ENCODE results near the gene DLX5. TPM values are rescaled to one million over a fixed set of nuclear protein-coding genes. Genes with fewer than 3 reads are reported as not detected.

DLX5 gene
- polyA plus RNA-seq, 1 donor (not counting 4 experiments of a cell fraction or from before 2014, with no cell fraction given): 0.67 TPM

DNA sequence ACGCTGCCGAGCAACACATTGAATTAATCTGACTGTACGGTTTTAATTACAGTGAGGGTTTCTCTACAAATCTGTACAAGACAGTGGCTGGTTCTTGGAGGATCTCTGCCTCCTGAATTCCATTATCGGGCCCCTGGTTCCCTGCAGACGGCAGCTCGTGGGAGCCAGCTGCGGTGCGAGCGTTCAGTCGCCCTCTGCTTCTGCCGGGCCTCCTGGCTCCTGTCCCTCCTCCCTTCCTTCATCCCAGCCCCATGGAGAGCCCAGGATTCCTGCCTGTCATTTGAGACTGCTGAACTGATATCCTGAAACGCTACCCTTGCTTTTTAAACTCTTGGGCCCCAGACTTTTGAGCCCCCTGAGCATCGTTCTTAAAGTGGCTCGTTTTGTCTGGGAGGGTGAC is 25.9 kb downstream of the DLX5 start:
- Histone ChIP-seq H3K9me1 (ENCODE audit: control insufficient read depth, extremely low read depth, insufficient read depth, low read length) (no peaks in the 10 kb centered on the region), H3K4me3 (ENCODE audit: control insufficient read depth in 2 of 3, extremely low read depth in 1 of 3, insufficient read depth in 2 of 3, low read depth in 1 of 3, low read length in 3 of 3) (no peak overlapping the region), H3K27me3 (ENCODE audit: control insufficient read depth, extremely low read depth, insufficient read depth, low read length) (peaks cover 96% of the 10 kb centered on the region), H2AFZ (ENCODE audit: control insufficient read depth, low read length) (no peak overlapping the region), H3K4me2 (ENCODE audit: control insufficient read depth, extremely low read depth, insufficient read depth, low read depth, low read length) (no peak overlapping the region), H3K9ac (ENCODE audit: control insufficient read depth, extremely low read depth, insufficient read depth, low read length) (no peak overlapping the region), H3K4me1 (ENCODE audit: control insufficient read depth, extremely low read depth, insufficient read depth, low read length) (no peaks in the 10 kb centered on the region), H4K20me1 (ENCODE audit: control insufficient read depth, extremely low read depth, insufficient read depth, low read length) (no peaks in the 10 kb centered on the region), H3K79me2 (ENCODE audit: control insufficient read depth, insufficient read depth, low read length) (no peaks in the 10 kb centered on the region), H3K9me3 (ENCODE audit: control insufficient read depth, low read depth, low read length) (no peaks in the 10 kb centered on the region), H3K36me3 (ENCODE audit: control insufficient read depth in 2 of 2, extremely low read depth in 1 of 2, insufficient read depth in 2 of 2, low read length in 2 of 2) (no peaks in the 10 kb centered on the region), H3K27ac (ENCODE audit: control insufficient read depth, insufficient read depth, low read length) (no peak overlapping the region)
- FAIRE-seq (no peak), DNase-seq (ENCODE audit: low read depth, low spot score) (no peak)
- dilution Hi-C loops (cut with MboI; ENCODE audit: extremely low pct_ligation_motif_present, low sequenced_read_pairs): no loop called here
- TF ChIP-seq, protein P1, sequence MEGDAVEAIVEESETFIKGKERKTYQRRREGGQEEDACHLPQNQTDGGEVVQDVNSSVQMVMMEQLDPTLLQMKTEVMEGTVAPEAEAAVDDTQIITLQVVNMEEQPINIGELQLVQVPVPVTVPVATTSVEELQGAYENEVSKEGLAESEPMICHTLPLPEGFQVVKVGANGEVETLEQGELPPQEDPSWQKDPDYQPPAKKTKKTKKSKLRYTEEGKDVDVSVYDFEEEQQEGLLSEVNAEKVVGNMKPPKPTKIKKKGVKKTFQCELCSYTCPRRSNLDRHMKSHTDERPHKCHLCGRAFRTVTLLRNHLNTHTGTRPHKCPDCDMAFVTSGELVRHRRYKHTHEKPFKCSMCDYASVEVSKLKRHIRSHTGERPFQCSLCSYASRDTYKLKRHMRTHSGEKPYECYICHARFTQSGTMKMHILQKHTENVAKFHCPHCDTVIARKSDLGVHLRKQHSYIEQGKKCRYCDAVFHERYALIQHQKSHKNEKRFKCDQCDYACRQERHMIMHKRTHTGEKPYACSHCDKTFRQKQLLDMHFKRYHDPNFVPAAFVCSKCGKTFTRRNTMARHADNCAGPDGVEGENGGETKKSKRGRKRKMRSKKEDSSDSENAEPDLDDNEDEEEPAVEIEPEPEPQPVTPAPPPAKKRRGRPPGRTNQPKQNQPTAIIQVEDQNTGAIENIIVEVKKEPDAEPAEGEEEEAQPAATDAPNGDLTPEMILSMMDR (optimal IDR thresholded peaks at IDR 0.05 in 1 of 3, IDR thresholded peaks at IDR 0.05 in 1 of 3, conservative IDR thresholded peaks at IDR 0.05 in 1 of 3; ENCODE audit: extremely low read depth in 1 of 3, insufficient read depth in 2 of 3, low read length in 3 of 3): no peak
- TF ChIP-seq EZH2 (IDR thresholded peaks at IDR 0.05; ENCODE audit: low read length): no peak

DNA sequence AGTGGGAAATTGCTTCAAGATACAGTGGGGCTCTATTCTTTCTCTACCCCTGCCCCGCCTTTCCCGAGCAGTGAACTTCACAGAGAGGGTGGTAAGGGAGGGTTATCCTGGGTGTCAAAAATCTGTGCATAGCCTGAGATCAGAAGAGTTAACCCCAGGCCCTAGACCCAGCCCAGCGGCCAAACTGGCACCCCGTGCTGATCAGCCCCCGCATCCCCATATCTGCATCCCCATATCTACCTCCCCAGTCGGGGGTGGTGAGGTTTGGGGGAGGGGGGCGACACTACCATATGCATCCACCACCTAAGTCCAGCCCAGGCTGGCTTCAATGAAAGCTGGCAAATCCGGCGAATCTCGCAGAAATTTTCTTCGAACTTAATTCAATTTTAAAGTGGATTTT is 26.3 kb downstream of the DLX5 start:
- H3K4me2 ChIP-seq (ENCODE audit: control insufficient read depth, extremely low read depth, insufficient read depth, low read depth, low read length): no peak overlapping the region
- H3K9me3 ChIP-seq (ENCODE audit: control insufficient read depth, low read depth, low read length): no peaks in the 10 kb centered on the region

More for the DNA sequence above, 26.3 kb downstream of the DLX5 start:
- Histone ChIP-seq H3K79me2 (ENCODE audit: control insufficient read depth, insufficient read depth, low read length) (no peaks in the 10 kb centered on the region), H3K36me3 (ENCODE audit: control insufficient read depth in 2 of 2, extremely low read depth in 1 of 2, insufficient read depth in 2 of 2, low read length in 2 of 2) (no peaks in the 10 kb centered on the region), H3K4me1 (ENCODE audit: control insufficient read depth, extremely low read depth, insufficient read depth, low read length) (no peaks in the 10 kb centered on the region), H3K9ac (ENCODE audit: control insufficient read depth, extremely low read depth, insufficient read depth, low read length) (no peak overlapping the region), H2AFZ (ENCODE audit: control insufficient read depth, low read length) (no peak overlapping the region), H3K27me3 (ENCODE audit: control insufficient read depth, extremely low read depth, insufficient read depth, low read length) (peaks cover 96% of the 10 kb centered on the region), H4K20me1 (ENCODE audit: control insufficient read depth, extremely low read depth, insufficient read depth, low read length) (no peaks in the 10 kb centered on the region), H3K4me3 (ENCODE audit: control insufficient read depth in 2 of 3, extremely low read depth in 1 of 3, insufficient read depth in 2 of 3, low read depth in 1 of 3, low read length in 3 of 3) (no peak overlapping the region), H3K9me1 (ENCODE audit: control insufficient read depth, extremely low read depth, insufficient read depth, low read length) (no peaks in the 10 kb centered on the region), H3K27ac (ENCODE audit: control insufficient read depth, insufficient read depth, low read length) (no peak overlapping the region)
- no peak for DNase-seq (ENCODE audit: low read depth, low spot score)
- dilution Hi-C loops (cut with MboI; ENCODE audit: extremely low pct_ligation_motif_present, low sequenced_read_pairs): no loop called here
- TF ChIP-seq EZH2 (IDR thresholded peaks at IDR 0.05; ENCODE audit: low read length): peak; percentile 26
- TF ChIP-seq, protein P1 (optimal IDR thresholded peaks at IDR 0.05 in 1 of 3, IDR thresholded peaks at IDR 0.05 in 1 of 3, conservative IDR thresholded peaks at IDR 0.05 in 1 of 3; ENCODE audit: extremely low read depth in 1 of 3, insufficient read depth in 2 of 3, low read length in 3 of 3): no peak
- no peak for FAIRE-seq

All from keratinocyte (primary cell).